SK-N-SH treated with all-trans-retinoic acid at 6 μM for 48 hours (cell line): Measurements from ENCODE around the gene ATP5PF.

ENCODE experiments used
- CSDC2 ChIP-seq: fragments of 250-450 bp; sonication (Bioruptor Pico); IDR thresholded peaks from 2 replicates; pipeline ENCODE4 v1.5.0; 2020; ENCODE audit warnings: mild to moderate bottlenecking, moderate library complexity
- CSRNP3 ChIP-seq: fragments of 250-450 bp; sonication (Bioruptor Pico); IDR thresholded peaks from 2 replicates; pipeline ENCODE4 v1.5.1; 2021; ENCODE audit warnings: mild to moderate bottlenecking, moderate library complexity
- ESRRG ChIP-seq: fragments of 250-450 bp; sonication (Bioruptor Pico); IDR thresholded peaks from 2 replicates; pipeline ENCODE4 v1.6.1; 2021; ENCODE audit warnings: mild to moderate bottlenecking
- GLIS3 ChIP-seq: fragments of 250-450 bp; sonication (Bioruptor Pico); IDR thresholded peaks from 2 replicates; pipeline ENCODE4 v1.5.0; 2020; ENCODE audit warnings: mild to moderate bottlenecking, moderate library complexity
- PATZ1 ChIP-seq: fragments of 250-450 bp; sonication (Bioruptor Pico); IDR thresholded peaks from 2 replicates; pipeline ENCODE4 v1.8.0; 2020; ENCODE audit warnings: mild to moderate bottlenecking, moderate library complexity, borderline replicate concordance
- TOX ChIP-seq: fragments of 250-450 bp; sonication (Bioruptor Pico); IDR thresholded peaks from 2 replicates; pipeline ENCODE4 v1.8.0; 2021; ENCODE audit warnings: mild to moderate bottlenecking, moderate library complexity, borderline replicate concordance
- ZFP3 ChIP-seq: fragments of 250-450 bp; sonication (Bioruptor Pico); IDR thresholded peaks from 2 replicates; pipeline ENCODE4 v1.5.0; 2020; ENCODE audit warnings: mild to moderate bottlenecking, moderate library complexity

GRCh38 chr21:25756190-25756932 lies 21.7 kb upstream of the ATP5PF start:
- TF ChIP-seq TOX (CRISPR knock-in tag): no peak
- no peak for TF ChIP-seq ESRRG (CRISPR knock-in tag)
- TF ChIP-seq CSRNP3 (CRISPR knock-in tag): no peak
- no peak for TF ChIP-seq GLIS3 (CRISPR knock-in tag)
- TF ChIP-seq PATZ1 (CRISPR knock-in tag): no peak
- TF ChIP-seq ZFP3 (CRISPR knock-in tag): no peak
- no peak for TF ChIP-seq CSDC2 (CRISPR knock-in tag)
